ENCODE data around the gene BCOR. TPM values are rescaled to one million over a fixed set of nuclear protein-coding genes. Genes with fewer than 3 reads are reported as not detected.

Gene BCOR
- total RNA-seq, 1 donor from 2014 or later, result 26.6 TPM

- DNase-seq, result peak; percentile 16
Measured at GRCh38 chrX:40098264-40099054, 701 bp upstream of the BCOR start.

GRCh38 chrX:40097141-40097503 lies 636 bp downstream of the BCOR start:
- DNase-seq, result no peak

GRCh38 chrX:40096395-40097091 lies 1.2 kb downstream of the BCOR start:
- DNase-seq, result no peak

- DNase-seq, result no peak
Measured at GRCh38 chrX:40095583-40096394, 2.0 kb downstream of the BCOR start.

- DNase-seq, result no peak
Measured at GRCh38 chrX:40094900-40095582, 2.7 kb downstream of the BCOR start.

- DNase-seq, result peak; percentile 3
Measured at GRCh38 chrX:40094041-40094899, 3.5 kb downstream of the BCOR start.

GRCh38 chrX:40093586-40093985 lies 4.2 kb downstream of the BCOR start:
- no peak for DNase-seq

- no peak for DNase-seq
Measured at GRCh38 chrX:40092808-40093435, 4.8 kb downstream of the BCOR start.

GRCh38 chrX:40091691-40092421 lies 5.9 kb downstream of the BCOR start:
- no peak for DNase-seq

GRCh38 chrX:40090961-40091360 lies 6.8 kb downstream of the BCOR start:
- no peak for DNase-seq

GRCh38 chrX:40090050-40090804 lies 7.5 kb downstream of the BCOR start:
- no peak for DNase-seq

- DNase-seq, result no peak
Measured at GRCh38 chrX:40088803-40089540, 8.8 kb downstream of the BCOR start.

- no peak for DNase-seq
Measured at GRCh38 chrX:40088299-40088625, 9.5 kb downstream of the BCOR start.

GRCh38 chrX:40087425-40088298 lies 10.1 kb downstream of the BCOR start:
- DNase-seq, result no peak

- peak; percentile 37 for DNase-seq
Measured at GRCh38 chrX:40086569-40087335, 11.0 kb downstream of the BCOR start.

- no peak for DNase-seq
Measured at GRCh38 chrX:40085714-40086113, 12.0 kb downstream of the BCOR start.

GRCh38 chrX:40085102-40085551 lies 12.6 kb downstream of the BCOR start:
- no peak for DNase-seq

All from skin of body (tissue), 2 donors.